HG03159 (cell line): ENCODE measurements around the gene ANO2.

Source experiments
- ATAC-seq: cut with Tn5 transposase; IDR thresholded peaks from one replicate; pipeline ENCODE4 v1.9.1; 2021; ENCODE audit warnings: mild to moderate bottlenecking, moderate library complexity; ENCODE audit not compliant: unreplicated experiment

Gene ANO2

DNA sequence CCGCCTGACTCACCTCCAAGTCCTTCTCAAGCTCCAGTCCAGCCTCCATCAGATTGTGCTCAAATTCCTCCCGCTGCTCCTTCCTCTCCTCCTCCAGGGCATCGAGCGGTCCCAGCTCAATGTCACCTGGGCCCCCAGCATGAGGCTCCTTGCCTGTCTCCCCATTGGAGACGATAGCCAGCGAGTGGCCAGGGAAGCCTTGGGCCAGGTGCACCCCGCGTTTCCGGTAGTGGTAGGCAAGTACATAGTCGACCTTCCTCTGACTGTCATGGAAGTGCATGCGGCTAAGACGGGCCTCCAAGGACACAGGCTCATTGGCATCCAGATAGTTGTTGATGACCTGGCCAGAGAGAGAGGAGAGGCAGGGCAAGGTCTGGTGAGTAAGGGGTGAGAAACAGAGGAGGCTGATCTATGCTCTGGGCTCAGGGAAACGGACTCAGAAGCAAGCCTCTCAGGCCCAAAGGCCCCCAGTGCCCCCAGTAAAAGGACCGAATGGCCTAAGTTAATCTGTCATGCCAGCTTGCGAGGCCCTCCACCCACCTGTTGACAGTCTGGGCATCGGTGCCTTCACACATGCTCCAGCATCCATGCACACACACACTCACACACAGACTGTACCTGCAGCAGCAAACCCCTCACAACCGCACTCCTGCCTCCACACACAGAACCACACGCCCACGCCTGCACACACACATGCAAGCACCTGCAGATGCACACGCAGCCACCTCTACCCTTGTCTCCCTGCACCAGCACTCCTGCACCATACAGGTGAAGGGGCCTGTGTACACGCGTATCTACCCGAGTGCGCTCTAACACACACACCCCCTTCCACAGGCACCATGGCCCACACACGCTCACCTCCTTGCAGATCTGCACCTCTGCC is 23.8 kb downstream of the ANO2 start:
- no peak for ATAC-seq

GRCh38 chr12:5916785-5917290 is 28.2 kb downstream of the ANO2 start:
- no peak for ATAC-seq

DNA sequence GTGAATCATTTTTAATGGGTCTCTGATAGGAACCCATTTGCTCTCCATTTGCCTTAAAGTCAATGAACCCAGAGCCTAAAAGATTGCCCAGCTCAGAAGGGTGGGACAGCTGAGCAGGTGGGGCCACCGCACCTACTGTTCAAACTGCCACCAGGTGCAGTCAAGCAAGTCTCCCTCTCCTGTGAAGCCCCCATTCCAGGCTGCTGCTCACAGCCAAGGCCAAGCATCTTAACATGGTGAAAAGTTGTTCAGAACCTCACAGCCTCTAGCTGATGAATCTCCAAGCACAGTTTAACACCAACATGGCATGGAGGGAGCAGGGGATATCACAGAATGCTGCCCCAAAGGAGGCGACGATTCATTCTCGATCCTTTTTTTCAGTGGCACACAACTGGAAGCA is 29.5 kb downstream of the ANO2 start:
- no peak for ATAC-seq

GRCh38 chr12:5914387-5915149 is 30.5 kb downstream of the ANO2 start:
- ATAC-seq, result no peak

GRCh38 chr12:5913387-5913786 is 31.7 kb downstream of the ANO2 start:
- no peak for ATAC-seq

GRCh38 chr12:5912437-5913334 is 32.4 kb downstream of the ANO2 start:
- ATAC-seq, result no peak

GRCh38 chr12:5912011-5912410 is 33.0 kb downstream of the ANO2 start:
- no peak for ATAC-seq

DNA sequence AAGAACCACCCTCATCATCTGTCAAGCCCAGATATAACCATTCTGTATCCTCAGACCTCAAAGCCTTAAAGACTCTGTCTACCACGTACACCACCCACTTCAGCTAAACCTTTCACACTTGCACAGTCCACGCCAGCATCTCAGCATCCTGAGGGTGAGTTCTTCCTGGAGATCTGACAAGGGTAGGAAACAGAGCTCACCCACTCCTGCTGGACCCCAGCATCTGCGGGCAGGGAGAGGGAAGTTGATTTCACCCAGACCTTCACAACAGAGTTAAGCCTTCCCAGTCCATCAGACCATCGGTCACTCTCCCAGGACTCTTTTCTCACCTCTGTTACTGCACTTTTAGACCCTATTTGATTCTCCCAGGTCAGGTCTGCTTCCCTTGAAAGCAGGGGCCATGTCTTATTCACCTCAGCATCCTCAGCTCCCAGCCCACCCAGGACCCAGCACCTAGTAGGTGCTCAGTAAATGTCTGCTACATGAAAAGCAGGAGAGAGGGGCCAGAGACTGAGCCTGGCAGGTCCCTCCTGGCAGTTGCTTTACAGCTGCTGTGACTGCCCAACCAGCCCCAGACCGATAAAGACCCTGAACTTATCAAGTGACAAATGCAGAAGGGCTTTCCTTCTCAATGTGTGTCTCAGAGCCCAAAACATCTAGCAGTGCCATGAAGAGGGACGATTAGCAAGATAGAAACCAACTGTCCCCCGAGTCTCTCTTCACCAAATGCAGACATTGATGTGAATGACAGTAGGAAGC is 34.1 kb downstream of the ANO2 start:
- no peak for ATAC-seq

DNA sequence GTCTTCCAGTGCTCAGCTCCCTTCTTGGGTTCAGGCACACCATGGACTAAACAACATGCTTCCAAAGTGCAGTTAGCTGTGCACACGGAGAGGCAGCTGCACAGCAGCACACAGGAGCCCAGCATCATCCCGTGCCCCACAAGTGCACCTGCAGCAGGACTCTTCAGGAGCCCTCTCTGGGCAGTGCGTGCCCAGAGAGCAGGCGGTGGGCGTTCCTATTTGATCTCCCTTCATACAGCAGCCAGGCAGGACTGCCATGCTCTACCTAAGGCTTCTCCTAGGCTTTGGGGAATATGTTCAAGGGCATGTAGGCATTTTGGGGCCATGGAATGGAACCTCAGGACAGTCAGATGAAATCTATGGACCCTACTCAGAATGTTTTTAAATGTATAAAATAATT is 35.5 kb downstream of the ANO2 start:
- no peak for ATAC-seq

- ATAC-seq, result no peak
Measured at GRCh38 chr12:5908251-5908650, 36.8 kb downstream of the ANO2 start.

DNA sequence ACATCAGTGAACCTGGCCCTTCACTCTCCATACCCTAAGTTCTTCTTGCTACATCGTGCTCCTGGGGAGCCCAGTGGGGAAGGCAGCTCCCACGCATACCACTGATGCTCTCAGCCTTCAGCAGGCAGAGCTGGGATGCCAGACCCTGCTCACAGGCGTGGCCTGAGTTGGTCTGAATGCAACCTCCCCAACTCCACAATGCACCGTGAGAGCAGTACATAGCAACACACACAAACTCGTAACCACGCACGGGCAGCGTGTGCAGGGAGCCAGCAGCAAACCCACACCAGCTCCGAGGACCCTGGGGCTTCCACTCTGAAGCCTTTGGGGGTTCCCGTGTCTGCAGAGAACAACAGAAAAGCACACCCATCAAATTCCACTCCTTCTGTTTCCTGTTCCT is 37.3 kb downstream of the ANO2 start:
- no peak for ATAC-seq

GRCh38 chr12:5905757-5906156 is 39.3 kb downstream of the ANO2 start:
- no peak for ATAC-seq

DNA sequence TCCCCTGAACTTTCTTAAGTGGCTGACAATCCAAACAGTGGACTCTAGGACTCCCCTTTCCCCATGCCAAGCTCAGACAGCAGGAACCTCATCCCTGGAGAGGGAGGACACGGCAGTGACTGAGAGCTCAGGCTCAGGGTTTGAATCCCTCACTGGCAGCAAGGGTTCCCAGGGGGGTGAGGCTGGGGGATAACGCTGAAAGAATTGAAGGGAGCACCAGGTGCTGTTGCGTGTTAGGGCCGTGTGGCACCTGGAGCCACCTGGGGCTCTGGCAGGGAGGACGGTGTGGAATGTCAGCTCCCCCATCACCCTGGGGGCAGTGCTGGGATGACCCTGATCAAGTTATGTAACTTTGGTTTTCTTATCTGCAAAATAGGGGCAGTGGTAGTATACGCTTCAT is 40.1 kb downstream of the ANO2 start:
- ATAC-seq, result no peak

DNA sequence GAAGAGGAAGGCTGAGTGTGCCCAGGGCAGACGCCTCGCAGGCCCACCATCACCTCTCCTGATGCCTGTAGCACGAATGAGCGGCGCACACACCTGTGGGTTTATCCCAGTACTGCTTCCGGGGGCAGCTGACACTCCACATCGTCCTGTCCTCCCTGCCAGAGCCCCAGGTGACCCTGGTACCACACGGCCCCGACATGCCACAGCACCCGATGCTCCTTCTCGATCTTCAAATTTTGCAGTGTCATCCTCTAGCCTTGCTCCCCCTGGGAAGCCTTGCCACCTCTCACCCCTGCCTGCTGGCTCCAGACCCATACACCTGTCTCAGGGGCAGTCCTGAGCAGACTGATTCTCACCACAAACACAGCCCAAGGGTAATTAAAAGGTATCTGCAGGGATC is 40.6 kb downstream of the ANO2 start:
- ATAC-seq, result no peak

DNA sequence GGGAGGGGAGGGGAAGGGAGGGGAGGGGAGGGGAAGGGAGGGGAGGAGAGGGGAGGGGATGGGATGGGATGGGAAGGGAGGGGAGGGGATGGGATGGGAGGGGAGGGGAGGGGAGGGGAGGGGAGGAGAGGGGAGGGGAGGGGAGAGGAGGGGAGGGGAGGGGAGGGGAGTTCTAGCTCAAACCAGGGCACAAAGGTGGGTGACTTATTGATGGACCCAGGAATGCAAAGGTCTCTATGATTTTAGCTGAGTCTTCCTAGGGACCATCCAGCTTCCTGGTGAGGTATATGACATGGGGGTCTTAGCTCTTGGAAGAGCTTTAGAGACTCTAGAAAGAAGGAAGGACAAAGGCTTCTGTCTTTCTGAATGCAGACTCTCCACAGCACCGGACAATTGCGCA is 42.3 kb downstream of the ANO2 start:
- ATAC-seq, result no peak

DNA sequence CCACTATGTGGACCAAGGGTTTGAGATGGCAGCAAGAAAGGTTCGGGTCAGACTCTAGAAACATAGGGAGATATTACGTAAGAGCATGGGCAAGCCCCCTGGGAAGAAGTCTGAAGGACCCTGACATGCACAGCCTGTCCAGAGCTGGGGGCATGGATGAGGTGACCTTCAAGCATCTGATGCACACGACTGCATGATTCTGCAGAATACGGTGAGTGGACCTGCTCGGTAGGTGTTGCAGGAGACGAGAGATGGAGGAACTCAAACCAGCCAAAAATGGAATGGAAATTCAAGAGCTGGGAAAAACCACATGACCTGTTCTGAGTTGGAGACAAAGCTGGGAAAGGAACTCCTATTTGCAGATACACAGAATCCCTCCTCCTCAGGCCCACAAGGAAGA is 43.6 kb downstream of the ANO2 start:
- no peak for ATAC-seq

DNA sequence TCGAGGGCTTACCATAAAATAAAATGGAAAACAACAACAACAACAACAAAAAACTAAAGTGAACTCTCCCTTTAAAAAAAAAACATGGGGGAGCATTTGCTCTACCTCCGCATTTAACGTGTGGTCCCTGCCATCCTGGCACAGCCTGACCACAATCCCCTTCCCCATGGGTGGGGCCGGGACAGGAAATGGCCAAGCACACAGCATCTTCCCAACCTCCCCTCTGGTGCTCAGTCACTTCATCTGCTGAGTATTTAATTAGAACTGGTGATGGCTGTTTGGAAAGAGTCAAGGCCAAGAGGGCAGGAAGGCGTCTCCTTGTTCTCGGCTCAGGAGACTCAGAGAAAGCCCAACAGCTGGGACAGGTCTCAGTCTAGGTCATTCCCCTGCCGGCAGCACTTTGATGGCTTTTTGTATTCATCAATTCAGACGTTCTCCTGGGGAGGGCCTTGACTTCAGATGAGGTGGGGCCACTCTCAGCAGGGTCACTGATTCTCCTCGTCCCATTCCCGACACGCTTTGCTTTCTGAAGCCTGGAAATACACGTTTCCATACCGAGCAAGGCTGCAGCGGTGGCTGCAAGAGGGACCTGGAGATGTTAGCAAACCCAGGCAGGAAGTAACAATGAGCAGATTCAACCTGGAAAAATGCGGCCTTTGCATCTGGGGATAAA is 44.4 kb downstream of the ANO2 start:
- ATAC-seq, result no peak

DNA sequence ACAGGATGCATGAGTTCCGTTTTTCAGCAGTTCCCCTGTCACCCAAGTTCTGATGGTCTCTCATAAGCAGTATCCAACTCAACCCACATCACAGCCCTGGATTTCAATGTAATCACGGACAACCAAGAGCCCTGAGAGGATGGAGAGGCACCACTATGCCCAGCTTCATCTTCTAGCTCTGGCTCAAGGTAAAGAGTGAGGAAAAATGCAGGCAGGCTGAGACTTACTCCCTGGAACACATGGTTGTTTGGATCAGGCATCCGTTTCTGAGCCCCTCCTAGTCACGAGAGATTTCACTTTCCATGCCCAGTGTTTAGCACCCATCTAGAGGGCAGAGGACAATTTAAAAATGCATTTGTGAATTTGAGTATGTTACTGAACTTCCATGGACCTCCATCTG is 45.0 kb downstream of the ANO2 start:
- ATAC-seq, result no peak

GRCh38 chr12:5899675-5900074 is 45.4 kb downstream of the ANO2 start:
- ATAC-seq, result no peak

- ATAC-seq, result no peak
Measured at GRCh38 chr12:5898874-5899273, 46.2 kb downstream of the ANO2 start.
